Thyroid gland (tissue), 4 donors: ENCODE results near the gene TCOF1. TPM values are rescaled to one million over a fixed set of nuclear protein-coding genes. Genes with fewer than 3 reads are reported as not detected.

Experiments used
- DNase-seq, 2 donors: peaks; one replicate each; pipeline ENCODE4 v3.0.0-alpha.2; 2019
- H3K27ac ChIP-seq, 3 donors: fragments of 200-600 bp; sonication (generic); 1 replicate in 2 of 3; 2 replicates in 1 of 3; pipeline ENCODE4 v1.5.1; 2016 to 2019; ENCODE audit warnings: mild to moderate bottlenecking in 1 of 3, moderate library complexity in 1 of 3
- H3K27me3 ChIP-seq: fragments of 200-600 bp; sonication (generic); one replicate; pipeline ENCODE4 v1.5.1; 2019
- H3K36me3 ChIP-seq, 2 donors: fragments of 200-600 bp; sonication (generic); one replicate each; pipeline ENCODE4 v1.5.1; 2016 to 2019
- H3K4me1 ChIP-seq, 2 donors: fragments of 200-600 bp; sonication (generic); one replicate each; pipeline ENCODE4 v1.5.1; 2017 to 2019
- H3K4me3 ChIP-seq, 3 donors: fragments of 200-600 bp; sonication (generic); replicated peaks in 1 of 3; 1 replicate in 2 of 3; 2 replicates in 1 of 3; pipeline ENCODE4 v1.5.1; 2016; ENCODE audit warnings: mild to moderate bottlenecking in 1 of 3
- H3K9me3 ChIP-seq: fragments of 200-600 bp; sonication (generic); one replicate; pipeline ENCODE4 v1.5.1; 2017
- POLR2A ChIP-seq, 2 donors: fragments of 450-650 bp; IDR thresholded peaks; one replicate each; pipeline ENCODE4 v1.6.1; 2017; ENCODE audit warnings: antibody characterized with exemption in 2 of 2, mild to moderate bottlenecking in 2 of 2, moderate library complexity in 1 of 2
- WGBS, 2 donors: methylation state at CpG; one replicate each; pipeline ENCODE4 v1.1.5; 2017; 5-methylcytosine and 5-hydroxymethylcytosine counted together
- intact Hi-C: fragments of 100-400 bp; cut with DNase I; formaldehyde crosslinking; loops from one replicate; pipeline ENCODE4 v1.15.1; 2023
- total RNA-seq, 4 donors: library from RNA; depleted of rRNA; stranded (reverse); fragments of >200 nt; gene quantifications; one replicate each; pipeline ENCODE4 v1.2.3, GENCODE V29; 2016
- TF ChIP-seq, protein P1 (sequence below), 6 experiments: fragments of 200-600 bp in 3 of 6; fragments of 450-650 bp in 3 of 6; sonication (generic) in 3 of 6; IDR thresholded peaks; one replicate each; pipeline ENCODE4 v1.5.1; 2016 to 2019; ENCODE audit warnings: antibody characterized with exemption in 6 of 6, mild to moderate bottlenecking in 2 of 6, inconsistent platforms in 1 of 6, moderate library complexity in 1 of 6

The TCOF1 gene
- total RNA-seq, 4 donors from 2014 or later, result 20.7 to 28.0 (median 25.3) TPM

DNA sequence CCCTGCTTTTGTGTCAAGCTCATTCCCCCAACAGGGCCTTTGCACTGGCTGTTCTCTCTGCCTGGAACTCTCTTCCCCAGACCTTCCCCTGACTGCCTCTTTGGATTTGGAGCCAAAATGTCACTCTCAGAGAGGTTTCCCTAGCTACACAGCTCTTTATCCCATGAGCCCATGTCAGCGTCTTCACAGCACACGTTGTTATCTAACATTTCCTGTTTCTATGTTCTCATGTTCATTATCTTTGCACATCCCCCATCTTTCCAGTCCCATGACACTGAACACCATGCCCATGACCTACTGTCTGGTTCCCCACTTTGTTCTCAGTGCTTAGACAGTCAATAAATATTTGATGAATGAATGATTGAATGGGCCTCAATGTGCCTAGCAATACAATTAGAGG lies 28.5 kb upstream of the TCOF1 start:
- H3K27me3 ChIP-seq, result no peaks in the 10 kb centered on the region
- no peak overlapping the region for H3K27ac ChIP-seq
- no peak overlapping the region for H3K4me3 ChIP-seq
- H3K9me3 ChIP-seq, result no peaks in the 10 kb centered on the region
- intact Hi-C loops, result no loop called here
- H3K36me3 ChIP-seq, result no peaks in the 10 kb centered on the region
- DNase-seq, result no peak
- no peaks in the 10 kb centered on the region for H3K4me1 ChIP-seq
- TF ChIP-seq, protein P1, sequence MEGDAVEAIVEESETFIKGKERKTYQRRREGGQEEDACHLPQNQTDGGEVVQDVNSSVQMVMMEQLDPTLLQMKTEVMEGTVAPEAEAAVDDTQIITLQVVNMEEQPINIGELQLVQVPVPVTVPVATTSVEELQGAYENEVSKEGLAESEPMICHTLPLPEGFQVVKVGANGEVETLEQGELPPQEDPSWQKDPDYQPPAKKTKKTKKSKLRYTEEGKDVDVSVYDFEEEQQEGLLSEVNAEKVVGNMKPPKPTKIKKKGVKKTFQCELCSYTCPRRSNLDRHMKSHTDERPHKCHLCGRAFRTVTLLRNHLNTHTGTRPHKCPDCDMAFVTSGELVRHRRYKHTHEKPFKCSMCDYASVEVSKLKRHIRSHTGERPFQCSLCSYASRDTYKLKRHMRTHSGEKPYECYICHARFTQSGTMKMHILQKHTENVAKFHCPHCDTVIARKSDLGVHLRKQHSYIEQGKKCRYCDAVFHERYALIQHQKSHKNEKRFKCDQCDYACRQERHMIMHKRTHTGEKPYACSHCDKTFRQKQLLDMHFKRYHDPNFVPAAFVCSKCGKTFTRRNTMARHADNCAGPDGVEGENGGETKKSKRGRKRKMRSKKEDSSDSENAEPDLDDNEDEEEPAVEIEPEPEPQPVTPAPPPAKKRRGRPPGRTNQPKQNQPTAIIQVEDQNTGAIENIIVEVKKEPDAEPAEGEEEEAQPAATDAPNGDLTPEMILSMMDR (IDR thresholded peaks at IDR 0.05), result no peak
- no peak for TF ChIP-seq POLR2A (IDR thresholded peaks at IDR 0.05)
- WGBS, 2 donors, result 65 to 77% methylated on average over 2 of the region's 2 CpGs

DNA sequence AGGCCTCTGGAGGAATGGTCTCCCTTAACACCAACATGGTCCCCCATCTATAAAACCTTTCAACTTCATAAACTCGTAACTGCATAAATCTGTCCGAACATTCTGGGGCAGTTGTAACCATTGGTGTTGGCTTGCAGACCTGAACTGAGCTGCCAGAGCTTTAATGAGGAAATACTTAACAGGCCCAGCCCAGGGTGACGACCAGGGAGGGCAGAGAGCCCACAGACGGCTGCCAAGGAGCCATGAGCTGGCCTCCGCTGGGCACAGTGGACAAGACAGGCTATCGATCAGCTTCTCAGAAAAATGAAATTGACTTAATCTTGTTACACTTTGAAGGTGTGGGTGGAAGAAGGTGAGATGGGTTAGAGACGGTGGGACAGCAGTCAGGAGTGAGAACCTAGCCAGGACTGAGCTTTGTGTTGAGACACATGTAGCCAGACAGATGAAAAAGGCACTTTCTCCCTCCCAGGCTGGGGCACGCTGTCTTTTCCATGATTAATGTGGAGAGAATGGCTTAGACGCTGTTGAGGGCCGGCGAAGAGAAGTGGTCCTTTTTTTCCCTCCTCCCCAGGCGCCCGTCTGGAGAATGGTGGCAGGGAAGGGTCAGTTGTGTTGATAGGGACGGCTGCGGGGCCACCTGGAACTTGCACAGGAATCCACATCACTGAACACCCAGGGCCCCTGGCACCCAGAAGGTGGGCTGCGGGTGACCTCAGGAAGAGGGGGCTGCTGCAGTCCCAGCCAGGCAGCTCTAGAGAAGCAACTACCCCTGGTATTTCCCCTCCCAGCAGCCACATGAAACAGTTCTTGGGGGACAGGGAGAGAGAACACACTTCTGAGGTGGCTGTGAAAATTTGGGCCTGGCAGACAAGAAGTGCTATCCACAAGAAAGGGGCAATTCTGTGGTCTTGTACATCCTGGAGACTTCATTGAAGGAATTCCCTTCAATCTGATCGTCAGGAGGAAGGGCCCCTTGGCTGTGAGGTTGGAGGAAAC lies 27.3 kb upstream of the TCOF1 start:
- Histone ChIP-seq H3K9me3 (no peaks in the 10 kb centered on the region), H3K4me1 (no peaks in the 10 kb centered on the region), H3K27ac (no peak overlapping the region), H3K4me3 (no peak overlapping the region), H3K27me3 (no peaks in the 10 kb centered on the region), H3K36me3 (no peaks in the 10 kb centered on the region)
- TF ChIP-seq, protein P1 (IDR thresholded peaks at IDR 0.05), result no peak
- no peak for TF ChIP-seq POLR2A (IDR thresholded peaks at IDR 0.05)
- intact Hi-C loops, result no loop called here
- DNase-seq, result no peak
- WGBS, 2 donors, result 83 to 84% methylated on average over 16 to 17 of the region's 17 CpGs

DNA sequence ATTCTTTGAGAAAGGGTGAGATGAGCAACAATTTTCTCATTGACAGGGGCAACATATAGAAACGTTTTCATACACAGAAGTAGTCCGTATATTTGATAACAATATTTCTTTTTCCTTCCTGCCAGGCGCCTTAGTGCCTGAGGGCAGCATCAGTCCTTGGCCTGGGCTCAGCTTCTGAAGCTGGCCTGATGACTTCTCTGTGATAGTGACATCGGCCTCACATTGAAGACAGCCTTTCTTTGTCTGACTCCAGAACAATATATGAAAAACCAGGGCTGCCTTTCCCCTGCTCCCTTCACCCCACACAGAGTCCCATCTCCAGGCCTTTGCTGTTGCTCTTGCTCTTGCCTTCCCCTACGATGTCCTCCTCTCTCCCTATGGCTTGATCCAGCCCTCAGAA lies 24.1 kb upstream of the TCOF1 start:
- H3K4me1 ChIP-seq, result no peaks in the 10 kb centered on the region
- WGBS, 2 donors, result 84% methylated on average over 5 of the region's 5 CpGs
- no peak for DNase-seq
- intact Hi-C loops, result no loop called here
- H3K36me3 ChIP-seq, result no peaks in the 10 kb centered on the region
- H3K9me3 ChIP-seq, result no peaks in the 10 kb centered on the region
- TF ChIP-seq POLR2A (IDR thresholded peaks at IDR 0.05), result no peak
- TF ChIP-seq, protein P1 (IDR thresholded peaks at IDR 0.05), result no peak
- H3K27ac ChIP-seq, result no peak overlapping the region
- no peaks in the 10 kb centered on the region for H3K27me3 ChIP-seq
- no peak overlapping the region for H3K4me3 ChIP-seq

- Histone ChIP-seq H3K4me1 (no peaks in the 10 kb centered on the region), H3K27ac (no peak overlapping the region), H3K27me3 (no peaks in the 10 kb centered on the region), H3K36me3 (no peaks in the 10 kb centered on the region), H3K4me3 (no peak overlapping the region), H3K9me3 (no peaks in the 10 kb centered on the region)
- DNase-seq, result no peak
- TF ChIP-seq POLR2A (IDR thresholded peaks at IDR 0.05), result no peak
- TF ChIP-seq, protein P1 (IDR thresholded peaks at IDR 0.05), result no peak
- 83 to 86% methylated on average over 4 of the region's 4 CpGs for WGBS, 2 donors
- intact Hi-C loops, result no loop called here
Measured at GRCh38 chr5:150335778-150336177, 21.7 kb upstream of the TCOF1 start.

DNA sequence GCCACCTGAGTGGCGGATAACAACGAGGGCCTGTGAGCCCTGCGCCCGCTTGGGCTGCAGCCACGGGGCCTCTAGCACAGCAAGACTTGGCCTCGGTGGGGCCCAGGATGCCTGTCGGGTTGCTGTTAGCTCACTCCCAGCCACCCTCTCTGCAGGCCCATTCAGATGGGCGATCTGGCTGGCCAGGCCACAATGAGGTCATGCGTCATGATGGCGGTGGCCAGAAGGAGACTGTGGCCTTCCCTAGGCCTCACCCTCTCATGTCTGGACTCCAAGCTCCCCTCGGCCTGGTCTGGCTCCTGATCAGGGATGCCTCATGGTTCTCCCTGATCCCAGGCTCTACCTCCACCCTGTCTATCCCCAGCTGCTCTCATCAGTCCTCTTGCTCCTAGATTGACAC lies 19.0 kb upstream of the TCOF1 start:
- intact Hi-C loops, result no loop called here
- 85 to 90% methylated on average over 8 of the region's 11 CpGs for WGBS, 2 donors

More for the DNA sequence above, 19.0 kb upstream of the TCOF1 start:
- no peaks in the 10 kb centered on the region for H3K36me3 ChIP-seq
- no peaks in the 10 kb centered on the region for H3K27me3 ChIP-seq
- H3K4me3 ChIP-seq, result no peak overlapping the region
- DNase-seq, result no peak
- H3K9me3 ChIP-seq, result no peaks in the 10 kb centered on the region
- no peak overlapping the region for H3K27ac ChIP-seq
- no peaks in the 10 kb centered on the region for H3K4me1 ChIP-seq
- no peak for TF ChIP-seq POLR2A (IDR thresholded peaks at IDR 0.05)
- TF ChIP-seq, protein P1 (IDR thresholded peaks at IDR 0.05), result no peak
